HL-60/S4 (cell line): ENCODE data around the gene ITPK1.

Experiments
- in situ Hi-C: fragments of 300-500 bp; cut with MboI; formaldehyde crosslinking; loops from 2 replicates; pipeline ENCODE4 v1.14.3; 2022; ENCODE audit warnings: low sequenced_read_pairs

Gene ITPK1

GRCh38 chr14:93045965-93046704 is 69.6 kb downstream of the ITPK1 start:
- in situ Hi-C loops: no loop called here

DNA sequence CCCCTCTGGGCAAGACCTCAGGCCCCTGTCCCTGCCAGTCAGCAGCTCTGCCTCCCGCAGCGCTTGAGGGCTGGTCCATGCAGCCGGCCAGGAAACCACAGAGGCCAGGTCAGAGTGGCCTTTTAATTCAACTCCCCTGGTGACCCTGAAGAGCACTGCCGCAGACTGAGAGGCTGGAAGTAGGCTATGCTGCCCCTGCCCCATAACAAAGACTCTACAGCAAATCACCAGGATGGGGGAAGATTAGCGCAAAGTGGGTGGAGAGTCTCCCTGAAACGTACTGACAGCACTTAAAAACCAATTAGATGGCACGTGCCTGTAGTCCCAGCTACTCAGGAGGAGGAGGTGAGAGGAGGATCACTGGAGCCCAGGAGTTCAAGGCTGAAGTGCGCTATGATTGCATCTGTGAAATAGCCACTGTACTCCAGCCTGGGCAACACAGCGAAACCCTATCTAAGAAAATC is 70.5 kb downstream of the ITPK1 start:
- in situ Hi-C loops: no loop called here

- in situ Hi-C loops: no loop called here
These were observed 71.2 kb downstream of the ITPK1 start for GRCh38 chr14:93044556-93044955.

- in situ Hi-C loops: no loop called here
These were observed 71.6 kb downstream of the ITPK1 start for GRCh38 chr14:93044121-93044520.

DNA sequence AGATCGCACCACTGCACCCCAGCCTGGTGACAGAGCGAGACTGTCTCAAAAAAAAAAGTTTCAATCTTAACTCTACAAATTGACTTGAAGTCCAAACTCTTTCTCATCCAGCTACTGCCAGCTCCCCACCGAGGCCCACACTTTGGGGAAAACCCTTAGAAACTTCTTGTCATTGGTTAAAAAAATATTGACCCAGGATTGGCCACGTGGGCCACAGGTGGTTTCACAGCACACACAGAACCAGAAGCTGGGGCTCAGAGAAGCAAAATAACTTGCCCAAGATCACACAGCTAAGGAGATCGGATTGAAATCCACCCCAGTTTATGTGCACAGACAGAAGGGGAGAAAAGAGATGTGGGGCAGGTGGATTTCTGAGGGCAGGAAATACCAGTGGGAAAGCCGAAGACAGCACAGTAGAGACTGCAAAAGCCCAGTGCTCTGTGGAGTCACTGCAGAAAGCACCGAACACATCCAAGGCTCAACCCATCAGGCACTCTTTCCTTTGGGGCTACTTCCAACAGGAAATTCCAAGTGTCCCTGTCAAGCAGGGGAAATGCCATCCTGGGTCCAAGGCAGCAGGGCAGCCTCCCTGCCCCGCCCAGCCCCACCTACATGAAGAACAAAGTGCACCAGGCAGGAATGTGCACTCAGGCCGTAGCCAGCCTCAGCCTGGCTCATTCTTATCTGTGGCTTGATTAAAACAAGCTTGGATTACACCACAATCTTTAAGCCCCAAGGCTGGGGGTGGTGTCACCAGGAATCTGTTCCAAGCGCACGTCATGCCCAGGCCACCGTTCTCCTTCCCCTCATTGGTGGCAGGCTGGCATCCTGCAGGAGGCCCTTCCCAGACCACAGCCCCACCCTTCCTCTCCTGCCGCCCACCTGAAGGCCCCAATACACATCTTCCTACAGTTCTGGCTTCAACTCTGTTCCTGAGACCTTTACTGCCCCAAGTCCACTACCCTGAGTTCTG is 72.5 kb downstream of the ITPK1 start:
- in situ Hi-C loops: no loop called here

GRCh38 chr14:93041830-93042229 is 73.9 kb downstream of the ITPK1 start:
- in situ Hi-C loops: no loop called here

GRCh38 chr14:93040982-93041381 is 74.7 kb downstream of the ITPK1 start:
- in situ Hi-C loops: no loop called here

GRCh38 chr14:93040443-93040842 is 75.3 kb downstream of the ITPK1 start:
- in situ Hi-C loops: no loop called here

- in situ Hi-C loops: no loop called here
These were observed 75.9 kb downstream of the ITPK1 start for GRCh38 chr14:93039649-93040315.

DNA sequence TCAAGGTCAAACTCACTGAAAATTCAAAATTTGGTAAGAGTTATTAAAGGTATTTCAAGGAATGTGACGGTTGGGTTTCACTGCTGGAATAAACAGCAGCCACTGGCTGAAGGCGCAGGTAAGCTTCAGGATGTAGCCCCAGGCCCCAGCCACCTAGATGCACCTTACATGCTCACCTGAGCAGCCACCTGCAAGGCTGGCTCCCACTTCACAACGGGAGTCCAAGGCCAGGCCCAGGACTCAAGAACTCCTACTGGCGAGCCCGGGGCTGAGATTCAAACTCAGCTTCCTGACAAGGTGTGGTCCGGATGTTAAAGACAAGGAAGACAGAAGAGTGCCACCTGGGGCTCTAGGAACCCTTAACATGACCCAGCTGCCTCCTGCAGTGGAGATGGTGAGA is 78.4 kb downstream of the ITPK1 start:
- in situ Hi-C loops: no loop called here

DNA sequence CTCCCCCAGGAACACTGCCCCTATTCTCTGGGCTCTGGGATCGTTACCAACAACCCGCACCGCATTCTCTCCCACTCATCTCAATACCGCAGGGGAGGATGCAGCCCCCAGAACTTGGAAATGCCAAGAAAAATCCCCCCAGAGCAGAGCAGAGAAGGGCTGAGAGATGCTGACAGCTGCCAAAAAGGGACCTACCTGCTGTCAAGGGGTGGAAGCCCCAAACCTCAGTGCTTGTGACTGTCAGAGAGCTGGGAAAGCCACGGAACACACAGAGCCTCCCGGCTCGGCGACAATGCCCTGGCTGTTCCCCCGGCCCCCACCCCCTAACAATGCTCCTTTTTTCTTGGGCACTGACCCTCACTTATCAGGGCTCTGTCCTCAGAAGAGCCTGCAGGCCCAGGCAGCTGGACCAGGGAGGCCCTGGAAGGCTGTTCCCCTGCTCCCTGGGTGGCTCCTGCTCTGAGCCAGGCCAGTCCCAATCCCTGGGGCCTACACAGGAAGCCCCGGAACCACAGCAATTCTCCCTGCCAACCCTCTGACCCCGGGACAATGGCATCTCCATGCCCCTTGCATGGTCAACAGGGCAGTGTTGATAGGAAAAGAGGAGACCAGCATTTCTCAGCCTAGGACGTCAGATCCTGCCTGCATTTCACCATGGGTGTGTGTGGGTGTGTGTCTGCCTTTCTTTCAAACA is 78.9 kb downstream of the ITPK1 start:
- in situ Hi-C loops: no loop called here

GRCh38 chr14:93035917-93036651 is 79.6 kb downstream of the ITPK1 start:
- in situ Hi-C loops: no loop called here

- in situ Hi-C loops: no loop called here
These were observed 80.2 kb downstream of the ITPK1 start for GRCh38 chr14:93035585-93035916.

DNA sequence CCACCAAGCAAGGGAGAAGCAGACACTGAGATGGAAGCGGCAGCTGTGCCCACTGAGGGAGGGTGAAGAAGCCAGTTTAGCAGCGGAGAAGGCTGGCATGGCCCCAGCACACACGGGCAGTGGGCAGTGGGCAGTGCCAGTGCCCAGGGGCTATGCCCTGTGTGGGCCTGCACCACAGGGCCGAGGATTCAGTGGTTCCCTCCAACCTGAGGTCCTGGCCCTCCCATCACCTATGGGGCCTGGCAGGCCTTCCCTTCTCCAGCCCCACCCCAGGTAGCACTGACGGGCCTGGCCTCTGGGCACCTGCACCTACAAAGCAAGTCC is 81.1 kb downstream of the ITPK1 start:
- in situ Hi-C loops: no loop called here

GRCh38 chr14:93033983-93034670 is 81.6 kb downstream of the ITPK1 start:
- in situ Hi-C loops: no loop called here

GRCh38 chr14:93033084-93033982 is 82.4 kb downstream of the ITPK1 start:
- in situ Hi-C loops: no loop called here

DNA sequence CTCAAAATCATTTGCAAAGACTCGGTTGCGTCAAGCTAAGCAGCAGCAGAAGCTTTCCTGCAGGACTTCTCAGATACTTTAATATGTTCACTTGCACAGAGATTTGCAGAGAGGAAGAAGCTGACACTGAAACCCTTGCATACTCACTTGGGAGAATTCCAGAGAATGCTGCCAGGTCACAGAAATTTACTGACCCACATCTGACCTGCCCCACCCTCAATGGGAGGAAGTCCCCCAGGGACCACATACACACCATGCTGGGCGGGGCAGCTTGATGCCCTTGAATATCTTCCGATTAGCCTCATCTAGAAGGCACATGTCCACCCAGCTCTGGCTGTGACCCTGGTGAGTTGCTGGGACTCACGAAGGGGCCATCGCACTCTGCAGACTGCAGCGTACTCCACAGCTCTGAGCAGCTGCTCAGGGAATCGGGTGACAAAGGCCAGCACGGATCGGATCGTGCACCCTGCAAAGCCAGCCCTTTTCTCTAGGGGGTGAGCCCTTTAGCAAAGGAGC is 83.2 kb downstream of the ITPK1 start:
- in situ Hi-C loops: no loop called here

GRCh38 chr14:93031505-93032315 is 84.0 kb downstream of the ITPK1 start:
- in situ Hi-C loops: no loop called here
